K562 (cell line): ENCODE measurements around the gene IMP4.

Experiments
- BRCA1 ChIP-seq, 2 experiments: fragments of 450-650 bp in 1 of 2; sonication (generic) in 1 of 2; formaldehyde crosslinking in 1 of 2; IDR thresholded peaks; 2 replicates each; pipeline versions ENCODE4 v1.5.0 to v1.6.1; 2017 to 2020; ENCODE audit warnings: mild to moderate bottlenecking in 1 of 2, missing genetic modification reagents in 1 of 2
- GABPB2 ChIP-seq: fragments of 250-450 bp; sonication (Bioruptor Pico); conservative IDR thresholded peaks from 2 replicates; pipeline ENCODE4 v1.5.1; 2021; ENCODE audit warnings: mild to moderate bottlenecking
- POLR3G ChIP-seq: IDR thresholded peaks from 2 replicates; pipeline ENCODE4 v1.6.1; 2011; ENCODE audit not compliant: insufficient read length, insufficient replicate concordance; ENCODE audit errors: extremely low read depth
- RUNX1 ChIP-seq: sonication (generic); IDR thresholded peaks from 2 replicates; pipeline ENCODE4 v1.6.1; 2016; ENCODE audit warnings: antibody characterized with exemption, low read depth
- SIN3A ChIP-seq, 2 experiments: fragments of 150-350 bp in 1 of 2; IDR thresholded peaks; 2 replicates each; pipeline ENCODE4 v1.6.1; 2011 to 2016; ENCODE audit warnings: borderline replicate concordance in 2 of 2, low read depth in 2 of 2, low read length in 2 of 2, mild to moderate bottlenecking in 2 of 2, moderate library complexity in 2 of 2; ENCODE audit not compliant: control insufficient read depth in 1 of 2
- SMARCC2 ChIP-seq: fragments of 450-650 bp; IDR thresholded peaks from 2 replicates; pipeline ENCODE4 v1.6.1; 2017; ENCODE audit warnings: antibody characterized with exemption, moderate library complexity, mild to moderate bottlenecking, low read depth
- THRA ChIP-seq: fragments of 450-650 bp; IDR thresholded peaks from 2 replicates; pipeline ENCODE4 v1.6.1; 2017; ENCODE audit warnings: mild to moderate bottlenecking, moderate library complexity
- ZNF232 ChIP-seq: sonication (generic); formaldehyde crosslinking; IDR thresholded peaks from 2 replicates; pipeline ENCODE4 v1.8.0; 2022; ENCODE audit warnings: mild to moderate bottlenecking, missing genetic modification reagents

DNA sequence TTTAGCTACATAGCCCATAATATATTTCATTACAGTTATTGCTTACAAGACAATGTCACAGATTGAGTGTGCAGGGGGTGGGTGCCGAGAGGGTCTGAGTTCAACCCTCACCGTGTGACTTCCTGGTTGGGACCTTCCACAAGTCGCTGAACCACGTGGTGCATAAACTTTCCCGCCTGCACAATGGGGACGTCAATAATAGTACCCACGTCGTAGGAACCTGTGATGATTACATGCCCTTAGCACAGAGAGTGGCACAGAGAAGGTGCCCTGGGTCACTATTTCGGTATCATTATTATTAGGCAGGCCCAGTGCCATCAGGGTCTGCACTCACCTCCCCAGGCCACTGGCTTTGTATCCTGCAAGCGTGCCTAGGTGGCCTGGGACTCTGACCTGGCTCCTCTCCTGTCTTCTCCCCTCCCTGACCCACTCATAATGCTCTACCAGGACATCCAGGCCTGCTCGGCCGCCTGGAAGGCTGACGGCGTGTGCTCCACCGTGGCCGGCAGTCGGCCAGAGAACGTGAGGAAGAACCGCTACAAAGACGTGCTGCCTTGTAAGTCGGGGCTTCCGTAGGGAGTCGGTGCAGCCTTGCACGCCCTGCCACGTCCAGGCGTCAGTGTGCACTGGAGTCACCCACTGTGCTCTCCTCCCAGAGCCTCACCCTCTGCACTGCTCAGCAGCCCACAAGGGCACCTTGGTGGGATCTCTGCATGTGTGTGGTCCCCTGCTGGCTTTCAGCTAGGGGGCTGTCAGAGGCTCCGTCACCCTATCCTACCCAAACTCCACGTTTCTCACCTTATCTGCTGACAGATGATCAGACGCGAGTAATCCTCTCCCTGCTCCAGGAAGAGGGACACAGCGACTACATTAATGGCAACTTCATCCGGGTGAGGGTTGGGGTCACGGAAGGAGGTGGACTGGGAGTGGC lies 16.0 kb downstream of the IMP4 start:
- TF ChIP-seq GABPB2 (CRISPR knock-in tag) (no peak), ZNF232 (no peak), SIN3A (IDR thresholded peaks at IDR 0.05; ENCODE audit: borderline replicate concordance in 2 of 2, control insufficient read depth in 1 of 2, low read depth in 2 of 2, low read length in 2 of 2) (no peak), BRCA1 (IDR thresholded peaks at IDR 0.05) (no peak), BRCA1 (CRISPR knock-in tag; IDR thresholded peaks at IDR 0.05) (no peak), THRA (no peak), SMARCC2 (no peak), POLR3G (no peak), RUNX1 (no peak)
